Neural cell (in vitro differentiated cells): ENCODE results near the gene TSACC. TPM values are rescaled to one million over a fixed set of nuclear protein-coding genes. Genes with fewer than 3 reads are reported as not detected.

Source experiments
- H2AFZ ChIP-seq: fragments of 200-600, 300-800 bp; sonication (generic), shearing (Covaris generic); 2 replicates; pipeline ENCODE4 v1.6.0; 2014; ENCODE audit warnings: low read depth, mild to moderate bottlenecking, antibody characterized with exemption, low read length, moderate library complexity
- H3F3A ChIP-seq: fragments of 200-600 bp; shearing (Covaris generic); 2 replicates; pipeline ENCODE4 v1.6.1; 2016; ENCODE audit warnings: mild to moderate bottlenecking, moderate library complexity, mixed read lengths, antibody characterized with exemption, low read length; ENCODE audit not compliant: insufficient read depth, poor library complexity, severe bottlenecking
- H3K27ac ChIP-seq: fragments of 200-600, 300-800 bp; sonication (generic), shearing (Covaris generic); 2 replicates; pipeline ENCODE4 v1.5.1; 2014; ENCODE audit warnings: mild to moderate bottlenecking, low read length, moderate library complexity
- H3K27me3 ChIP-seq: fragments of 300-800, 200-600 bp; sonication (generic), shearing (Covaris generic); 2 replicates; pipeline ENCODE4 v1.6.0; 2014; ENCODE audit warnings: mild to moderate bottlenecking, low read depth, low read length, moderate library complexity; ENCODE audit not compliant: insufficient read depth
- H3K36me3 ChIP-seq: fragments of 300-800, 200-600 bp; sonication (generic), shearing (Covaris generic); 2 replicates; pipeline ENCODE4 v1.5.1; 2014; ENCODE audit warnings: mild to moderate bottlenecking, antibody characterized with exemption, low read length, moderate library complexity; ENCODE audit not compliant: insufficient read depth
- H3K4me2 ChIP-seq: fragments of 300-800, 200-600 bp; sonication (generic), shearing (Covaris generic); 2 replicates; pipeline ENCODE4 v1.6.0; 2014; ENCODE audit warnings: mild to moderate bottlenecking, low read length
- H3K4me3 ChIP-seq: fragments of 300-800, 200-600 bp; sonication (generic), shearing (Covaris generic); 2 replicates; pipeline ENCODE4 v1.5.1; 2014; ENCODE audit warnings: mild to moderate bottlenecking, low read length, moderate library complexity
- H3K79me2 ChIP-seq: fragments of 200-600 bp; shearing (Covaris generic); replicated peaks from 2 replicates; pipeline ENCODE4 v1.6.0; 2014; ENCODE audit warnings: mild to moderate bottlenecking, low read length, moderate library complexity; ENCODE audit not compliant: insufficient read depth
- H3K9ac ChIP-seq: fragments of 300-800, 200-600 bp; sonication (generic), shearing (Covaris generic); 2 replicates; pipeline ENCODE4 v1.6.1; 2016; ENCODE audit warnings: mild to moderate bottlenecking, low read length, mixed read lengths
- H3K9me2 ChIP-seq: fragments of 200-600 bp; shearing (Covaris generic); 2 replicates; pipeline ENCODE4 v1.6.1; 2016; ENCODE audit warnings: mild to moderate bottlenecking, low read length, mixed read lengths; ENCODE audit not compliant: insufficient read depth
- H3K9me3 ChIP-seq: fragments of 200-600, 300-800 bp; sonication (generic), shearing (Covaris generic); 2 replicates; pipeline ENCODE4 v1.6.1; 2016; ENCODE audit warnings: mild to moderate bottlenecking, mixed run types, low read length, moderate library complexity, mixed read lengths
- H4K20me1 ChIP-seq: fragments of 200-600 bp; shearing (Covaris generic); 2 replicates; pipeline ENCODE4 v1.6.1; 2016; ENCODE audit warnings: mild to moderate bottlenecking, mixed run types; ENCODE audit not compliant: insufficient read depth
- CTCF ChIP-seq: fragments of 450-650 bp; IDR thresholded peaks from 2 replicates; pipeline ENCODE4 v1.5.1; 2014; ENCODE audit warnings: antibody characterized with exemption, mild to moderate bottlenecking, moderate library complexity; ENCODE audit not compliant: poor library complexity, severe bottlenecking
- EP300 ChIP-seq: fragments of 450-650 bp; conservative IDR thresholded peaks from 2 replicates; pipeline ENCODE4 v1.6.1; 2014; ENCODE audit warnings: antibody characterized with exemption, mild to moderate bottlenecking, moderate library complexity; ENCODE audit not compliant: poor library complexity, severe bottlenecking
- EZH2 ChIP-seq: fragments of 200-600, 300-800 bp; shearing (Covaris generic), sonication (generic); IDR thresholded peaks from 2 replicates; pipeline ENCODE4 v1.6.1; 2014; ENCODE audit warnings: antibody characterized with exemption, low read length, borderline replicate concordance, mild to moderate bottlenecking; ENCODE audit not compliant: insufficient read depth, poor library complexity, severe bottlenecking
- MXI1 ChIP-seq: fragments of 450-650 bp; conservative IDR thresholded peaks from 2 replicates; pipeline ENCODE4 v1.6.1; 2014; ENCODE audit warnings: antibody characterized with exemption, mild to moderate bottlenecking; ENCODE audit not compliant: poor library complexity, severe bottlenecking
- POLR2AphosphoS5 ChIP-seq: IDR thresholded peaks from 2 replicates; pipeline ENCODE4 v1.6.1; 2012
- RAD21 ChIP-seq: fragments of 450-650 bp; conservative IDR thresholded peaks from 2 replicates; pipeline ENCODE4 v1.6.1; 2014; ENCODE audit warnings: antibody characterized with exemption, mild to moderate bottlenecking, moderate library complexity
- REST ChIP-seq: IDR thresholded peaks from 2 replicates; pipeline ENCODE4 v1.6.1; 2012; ENCODE audit warnings: borderline replicate concordance
- SMC3 ChIP-seq: fragments of 450-650 bp; conservative IDR thresholded peaks from 2 replicates; pipeline ENCODE4 v1.6.1; 2014; ENCODE audit warnings: antibody characterized with exemption, mild to moderate bottlenecking, moderate library complexity; ENCODE audit not compliant: poor library complexity
- TAF1 ChIP-seq: IDR thresholded peaks from 2 replicates; pipeline ENCODE4 v1.6.1; 2012; ENCODE audit warnings: low read depth
- polyA plus RNA-seq: library from polyadenylated mRNA; depleted of rRNA; stranded (reverse); fragments of >200 nt; gene quantifications from 2 replicates; pipeline ENCODE4 v1.2.3, GENCODE V29; 2014

TSACC gene
- polyA plus RNA-seq, 1 donor from 2014 or later: not detected

- Histone ChIP-seq H3F3A (no peaks in the 10 kb centered on the region), H3K36me3 (no peaks in the 10 kb centered on the region), H4K20me1 (no peaks in the 10 kb centered on the region), H3K9me2 (no peaks in the 10 kb centered on the region), H3K4me2 (no peak overlapping the region), H3K9me3 (no peaks in the 10 kb centered on the region), H2AFZ (no peak overlapping the region), H3K27me3 (no peaks in the 10 kb centered on the region), H3K9ac (no peak overlapping the region), H3K79me2 (no peaks in the 10 kb centered on the region), H3K27ac (no peak overlapping the region), H3K4me3 (no peak overlapping the region)
- TF ChIP-seq REST: no peak
- no peak for TF ChIP-seq EP300
- no peak for TF ChIP-seq EZH2
- TF ChIP-seq TAF1: no peak
- TF ChIP-seq SMC3: no peak
- no peak for TF ChIP-seq MXI1
- no peak for TF ChIP-seq CTCF
- no peak for TF ChIP-seq POLR2AphosphoS5
- TF ChIP-seq RAD21: no peak
Observed at GRCh38 chr1:156291226-156292061, 46.9 kb upstream of the TSACC start.

- no peaks in the 10 kb centered on the region for H4K20me1 ChIP-seq
- H3K9me3 ChIP-seq: no peaks in the 10 kb centered on the region
- TF ChIP-seq TAF1: no peak
- no peak for TF ChIP-seq RAD21
- no peak for TF ChIP-seq MXI1
- no peak for TF ChIP-seq EP300
- H3K9me2 ChIP-seq: no peaks in the 10 kb centered on the region
- no peak overlapping the region for H2AFZ ChIP-seq
- H3K36me3 ChIP-seq: no peaks in the 10 kb centered on the region
- H3K9ac ChIP-seq: no peak overlapping the region
- H3K27me3 ChIP-seq: no peaks in the 10 kb centered on the region
- H3K79me2 ChIP-seq: no peaks in the 10 kb centered on the region
- H3K27ac ChIP-seq: no peak overlapping the region
- H3F3A ChIP-seq: no peaks in the 10 kb centered on the region
- H3K4me3 ChIP-seq: no peak overlapping the region
- no peak overlapping the region for H3K4me2 ChIP-seq
Observed at GRCh38 chr1:156293098-156293434, 45.3 kb upstream of the TSACC start.
